Lower lobe of right lung (tissue), 2 donors: ENCODE measurements around the gene HNRNPLL. TPM values are rescaled to one million over a fixed set of nuclear protein-coding genes. Genes with fewer than 3 reads are reported as not detected.

Source experiments
- ATAC-seq, 2 donors: fragments of 200-7000 bp; cut with Tn5 transposase; one replicate each; pipeline ENCODE4 v1.9.1; 2020 to 2022; ENCODE audit warnings: mild to moderate bottlenecking in 2 of 2, moderate library complexity in 2 of 2
- DNase-seq: peaks from one replicate; pipeline ENCODE4 v3.0.0-alpha.2; 2020
- H3K27ac ChIP-seq: fragments of 200-600 bp; one replicate; pipeline ENCODE4 v1.8.0; 2022
- H3K27me3 ChIP-seq: fragments of 200-600 bp; one replicate; pipeline ENCODE4 v1.8.0; 2022; ENCODE audit warnings: low read depth
- H3K36me3 ChIP-seq: fragments of 200-600 bp; one replicate; pipeline ENCODE4 v1.8.0; 2022; ENCODE audit warnings: mild to moderate bottlenecking
- H3K4me1 ChIP-seq: fragments of 200-600 bp; one replicate; pipeline ENCODE4 v1.8.0; 2022
- H3K4me3 ChIP-seq: fragments of 200-600 bp; one replicate; pipeline ENCODE4 v1.8.0; 2022; ENCODE audit warnings: mild to moderate bottlenecking
- H3K9me3 ChIP-seq: fragments of 200-600 bp; one replicate; pipeline ENCODE4 v1.8.0; 2022
- CTCF ChIP-seq: fragments of 200-600 bp; IDR thresholded peaks from one replicate; pipeline ENCODE4 v1.8.0; 2022; ENCODE audit warnings: antibody characterized with exemption, mild to moderate bottlenecking
- intact Hi-C: fragments of 100-400 bp; cut with DNase I; formaldehyde crosslinking; loops from one replicate; pipeline ENCODE4 v1.11.0; 2022
- total RNA-seq: library from RNA; stranded (reverse); fragmentation: NEBNext Ultra II Directional; extraction: Animal tissue kit (Norgen Biotek cat#: 25700); gene quantifications from one replicate; pipeline ENCODE4 v1.2.1, GENCODE V29; 2021
- donor health status: DM: no; HTN: yes; CAD: no; lungs with severe emphysema.

Gene HNRNPLL
- total RNA-seq, 1 donor from 2014 or later = 38.8 TPM

DNA sequence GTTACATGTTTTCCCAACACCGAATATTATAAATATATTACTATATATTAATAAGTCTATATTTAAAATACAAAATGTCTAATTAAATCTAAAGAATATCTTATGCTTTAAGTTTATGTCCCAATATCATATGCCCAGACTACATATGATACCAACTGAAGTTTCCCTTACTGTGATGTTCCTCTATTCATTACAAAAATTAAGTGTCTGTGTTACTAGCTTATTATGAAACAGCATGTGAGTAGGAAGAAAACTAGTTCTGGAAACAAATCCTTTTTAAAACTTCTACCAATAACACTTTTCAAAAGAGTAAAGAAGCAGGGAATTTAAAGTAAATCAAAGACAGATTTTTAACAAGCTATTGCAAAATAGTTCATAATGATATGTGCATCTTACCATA lies 17.8 kb downstream of the HNRNPLL start:
- DNase-seq (no peak), ATAC-seq (no peak)
- Histone ChIP-seq H3K4me1 (peaks cover 29% of the 10 kb centered on the region), H3K27ac (no peak overlapping the region), H3K27me3 (no peaks in the 10 kb centered on the region), H3K36me3 (peaks cover 65% of the 10 kb centered on the region), H3K9me3 (no peaks in the 10 kb centered on the region), H3K4me3 (no peak overlapping the region)
- TF ChIP-seq CTCF = no peak
- intact Hi-C loops = loop anchor here (10.0 kb wide), 1 partner anchor 150 kb away; no protein-coding TSS in a partner anchor

- Histone ChIP-seq H3K36me3 (peaks cover 65% of the 10 kb centered on the region), H3K4me3 (no peak overlapping the region), H3K4me1 (peaks cover 24% of the 10 kb centered on the region), H3K9me3 (no peaks in the 10 kb centered on the region), H3K27me3 (no peaks in the 10 kb centered on the region), H3K27ac (no peak overlapping the region)
- no peak for ATAC-seq
- intact Hi-C loops = loop anchor here (10.0 kb wide), 1 partner anchor 151 kb away; no protein-coding TSS in a partner anchor
- DNase-seq = no peak
- TF ChIP-seq CTCF = no peak
Measured at GRCh38 chr2:38583994-38584393, 18.7 kb downstream of the HNRNPLL start.

- Histone ChIP-seq H3K36me3 (peaks cover 65% of the 10 kb centered on the region), H3K9me3 (no peaks in the 10 kb centered on the region), H3K27me3 (no peaks in the 10 kb centered on the region), H3K4me3 (no peak overlapping the region), H3K27ac (no peak overlapping the region), H3K4me1 (peaks cover 24% of the 10 kb centered on the region)
- intact Hi-C loops = loop anchor here (10.0 kb wide), 1 partner anchor 151 kb away; no protein-coding TSS in a partner anchor
- no peak for ATAC-seq
- DNase-seq = no peak
- TF ChIP-seq CTCF = no peak
Measured at GRCh38 chr2:38583524-38583923, 19.2 kb downstream of the HNRNPLL start.

DNA sequence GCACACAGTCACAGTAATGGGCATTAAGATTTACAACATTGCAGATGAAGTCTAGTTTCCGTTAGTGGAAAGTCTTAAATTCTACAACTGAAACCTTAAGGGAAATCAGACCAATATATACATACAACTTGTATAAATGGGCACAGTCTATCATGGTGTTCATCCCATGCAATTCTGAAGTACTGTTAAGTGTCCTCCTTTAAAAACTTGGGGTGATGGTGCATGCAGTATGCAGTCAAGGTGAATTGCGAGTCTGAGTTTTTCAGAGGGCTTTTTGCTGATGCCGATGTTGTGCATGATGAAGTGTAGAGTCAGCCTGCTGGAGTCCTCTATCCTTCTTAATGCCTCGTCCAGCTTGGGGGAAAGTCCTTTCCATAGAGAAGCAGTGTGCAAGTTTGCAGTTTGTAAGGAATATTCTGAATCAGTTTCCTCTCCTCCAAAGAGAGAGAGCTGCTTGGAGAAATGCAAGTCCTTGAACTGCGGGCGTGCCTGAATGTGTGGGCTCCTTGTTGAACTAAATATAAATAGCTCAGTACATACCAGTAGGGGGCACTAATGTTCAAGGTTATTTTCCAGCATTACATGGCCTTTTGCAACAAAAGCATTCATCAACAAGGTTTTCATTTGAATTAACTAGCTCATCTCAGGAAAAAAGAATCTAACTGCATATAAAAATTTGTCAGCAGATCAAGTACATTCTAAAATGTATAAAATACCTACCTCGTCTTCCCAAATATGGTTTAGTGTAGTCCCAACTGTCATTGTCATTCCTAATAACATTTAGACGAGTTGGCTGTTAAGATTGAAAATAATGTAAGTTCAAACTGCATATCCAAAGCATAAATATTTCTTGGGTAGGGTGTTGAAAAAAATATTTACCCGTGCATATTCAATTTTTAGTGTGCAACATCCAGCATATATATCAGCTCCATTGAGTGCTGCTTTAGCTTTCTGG lies 21.3 kb downstream of the HNRNPLL start:
- peak; percentile 90 to 91 for ATAC-seq
- peak; percentile 62 for TF ChIP-seq CTCF
- no peak overlapping the region for H3K4me3 ChIP-seq
- intact Hi-C loops = loop anchor here (10.0 kb wide), 1 partner anchor 153 kb away; no protein-coding TSS in a partner anchor
- no peaks in the 10 kb centered on the region for H3K27me3 ChIP-seq
- H3K4me1 ChIP-seq = peaks cover 7% of the 10 kb centered on the region
- H3K36me3 ChIP-seq = peaks cover 67% of the 10 kb centered on the region
- H3K27ac ChIP-seq = no peak overlapping the region
- H3K9me3 ChIP-seq = no peaks in the 10 kb centered on the region
- peak; percentile 60 for DNase-seq

DNA sequence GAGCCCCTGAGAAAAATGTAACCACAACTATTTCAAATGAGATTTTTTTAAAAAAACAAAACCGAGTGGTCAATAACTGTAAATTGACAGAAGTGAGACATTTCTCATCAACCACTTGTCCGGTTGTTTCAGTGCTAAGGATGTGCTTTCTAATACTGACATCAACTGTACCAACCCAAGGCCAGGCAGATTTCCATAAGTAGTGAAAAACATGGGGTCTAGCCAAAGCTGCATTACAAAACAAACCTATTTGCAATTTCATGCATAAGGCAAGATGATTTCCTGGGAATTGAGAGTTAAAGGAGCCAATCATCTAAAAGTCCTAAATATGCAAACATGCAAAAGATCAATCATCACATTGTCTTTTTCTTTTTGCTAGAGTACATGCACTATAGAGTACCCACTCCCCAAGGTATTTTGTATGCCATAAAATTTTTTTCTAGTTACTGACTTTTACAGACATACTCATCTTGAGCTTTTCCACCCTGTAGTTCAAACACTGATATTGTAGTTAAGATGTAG lies 22.6 kb downstream of the HNRNPLL start:
- Histone ChIP-seq H3K4me3 (no peak overlapping the region), H3K4me1 (no peaks in the 10 kb centered on the region), H3K36me3 (peaks cover 63% of the 10 kb centered on the region), H3K27me3 (no peaks in the 10 kb centered on the region), H3K9me3 (no peaks in the 10 kb centered on the region), H3K27ac (no peak overlapping the region)
- no peak for TF ChIP-seq CTCF
- ATAC-seq = no peak
- no peak for DNase-seq
- intact Hi-C loops = loop anchor here (10.0 kb wide), 1 partner anchor 155 kb away; no protein-coding TSS in a partner anchor
